ENCODE data around the gene RELL1. TPM values are rescaled to one million over a fixed set of nuclear protein-coding genes. Genes with fewer than 3 reads are reported as not detected.

Gene RELL1
- total RNA-seq, 1 donor from 2014 or later: 55.2 TPM

DNA sequence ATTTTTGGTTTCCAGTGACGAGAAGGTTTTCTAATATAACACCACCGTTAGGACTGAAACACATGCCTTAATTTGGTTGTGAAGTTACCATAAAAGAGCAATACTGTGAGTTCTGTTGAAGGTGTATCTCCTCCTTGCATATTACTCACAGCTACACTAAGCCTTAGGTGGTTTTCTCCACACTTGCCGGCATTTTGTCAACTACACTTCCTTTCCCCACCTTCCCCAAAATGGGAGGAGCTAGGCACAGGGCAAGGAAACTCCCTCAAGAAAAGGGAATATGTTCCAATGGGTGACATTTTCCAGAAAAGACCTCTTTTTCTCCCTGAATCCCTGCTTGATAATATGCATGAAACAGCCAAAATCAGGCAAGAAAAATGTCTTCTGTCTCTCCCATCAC lies 44.8 kb downstream of the RELL1 start:
- H3K36me3 ChIP-seq (ENCODE audit: control insufficient read depth, insufficient read depth, low read length): no peaks in the 10 kb centered on the region
- H3K4me3 ChIP-seq (ENCODE audit: low read depth, low read length): no peak overlapping the region
- DNase-seq (ENCODE audit: low read depth): no peak
- H3K27me3 ChIP-seq (ENCODE audit: control insufficient read depth, insufficient read depth, low read length): no peaks in the 10 kb centered on the region
- TF ChIP-seq, protein P1, sequence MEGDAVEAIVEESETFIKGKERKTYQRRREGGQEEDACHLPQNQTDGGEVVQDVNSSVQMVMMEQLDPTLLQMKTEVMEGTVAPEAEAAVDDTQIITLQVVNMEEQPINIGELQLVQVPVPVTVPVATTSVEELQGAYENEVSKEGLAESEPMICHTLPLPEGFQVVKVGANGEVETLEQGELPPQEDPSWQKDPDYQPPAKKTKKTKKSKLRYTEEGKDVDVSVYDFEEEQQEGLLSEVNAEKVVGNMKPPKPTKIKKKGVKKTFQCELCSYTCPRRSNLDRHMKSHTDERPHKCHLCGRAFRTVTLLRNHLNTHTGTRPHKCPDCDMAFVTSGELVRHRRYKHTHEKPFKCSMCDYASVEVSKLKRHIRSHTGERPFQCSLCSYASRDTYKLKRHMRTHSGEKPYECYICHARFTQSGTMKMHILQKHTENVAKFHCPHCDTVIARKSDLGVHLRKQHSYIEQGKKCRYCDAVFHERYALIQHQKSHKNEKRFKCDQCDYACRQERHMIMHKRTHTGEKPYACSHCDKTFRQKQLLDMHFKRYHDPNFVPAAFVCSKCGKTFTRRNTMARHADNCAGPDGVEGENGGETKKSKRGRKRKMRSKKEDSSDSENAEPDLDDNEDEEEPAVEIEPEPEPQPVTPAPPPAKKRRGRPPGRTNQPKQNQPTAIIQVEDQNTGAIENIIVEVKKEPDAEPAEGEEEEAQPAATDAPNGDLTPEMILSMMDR (IDR thresholded peaks at IDR 0.05; ENCODE audit: insufficient read depth, low read length, poor library complexity, severe bottlenecking): no peak

DNA sequence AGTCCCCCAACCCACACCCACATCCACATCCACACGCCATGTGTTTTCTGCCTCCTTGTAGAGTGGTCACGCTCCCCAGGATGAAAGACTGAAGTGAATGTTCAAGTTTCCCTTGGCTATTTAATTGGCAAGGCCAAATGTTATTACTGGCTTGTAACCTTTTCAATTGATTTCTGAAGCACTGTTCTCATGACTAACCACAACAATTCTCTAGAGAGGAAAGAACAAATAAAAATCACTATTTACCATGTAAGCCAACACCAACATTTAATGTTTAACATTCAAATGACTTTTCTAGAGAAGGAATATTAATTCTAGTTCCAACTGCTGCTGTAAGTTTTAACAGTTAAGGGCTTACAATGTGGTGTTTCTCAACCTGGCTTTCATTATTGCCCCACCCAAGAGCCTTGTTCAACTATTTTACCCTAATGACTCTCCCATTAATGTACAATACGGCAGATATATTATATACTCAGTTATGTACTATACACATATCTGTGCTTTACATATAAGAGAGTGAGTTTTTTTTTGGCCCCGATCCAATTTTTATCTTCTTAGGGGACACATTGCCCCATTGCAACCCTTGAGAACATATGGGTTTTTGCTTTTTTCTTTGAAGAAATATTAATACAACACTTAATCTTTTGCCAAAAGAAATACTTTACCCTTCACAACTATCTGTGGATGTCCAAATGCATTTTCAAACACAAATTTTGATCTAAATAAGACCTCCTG lies 46.5 kb downstream of the RELL1 start:
- no peaks in the 10 kb centered on the region for H3K36me3 ChIP-seq (ENCODE audit: control insufficient read depth, insufficient read depth, low read length)
- no peak for DNase-seq (ENCODE audit: low read depth)
- TF ChIP-seq, protein P1 (IDR thresholded peaks at IDR 0.05; ENCODE audit: insufficient read depth, low read length, poor library complexity, severe bottlenecking): no peak

DNA sequence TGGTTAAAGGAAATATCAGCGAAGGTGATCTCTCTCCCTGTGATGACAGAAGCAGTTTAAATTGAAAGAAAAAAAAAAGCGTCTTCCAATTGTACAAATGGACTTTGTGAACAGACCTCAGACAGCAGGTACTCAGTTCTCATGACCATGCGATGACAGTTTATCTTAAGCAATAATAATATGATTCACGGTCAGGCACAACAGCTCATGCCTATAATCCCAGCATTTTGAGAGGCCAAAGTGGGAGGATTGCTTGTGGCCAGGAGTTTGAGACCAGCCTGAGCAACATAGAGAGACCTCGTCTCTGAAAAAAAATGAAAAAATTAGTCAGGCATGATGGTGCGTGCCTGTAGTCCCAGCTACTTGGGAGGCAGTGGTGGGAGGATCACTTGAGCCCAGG lies 51.0 kb downstream of the RELL1 start:
- no peaks in the 10 kb centered on the region for H3K27me3 ChIP-seq (ENCODE audit: control insufficient read depth, insufficient read depth, low read length)
- H3K4me3 ChIP-seq (ENCODE audit: low read depth, low read length): no peak overlapping the region
- TF ChIP-seq, protein P1 (IDR thresholded peaks at IDR 0.05; ENCODE audit: insufficient read depth, low read length, poor library complexity, severe bottlenecking): no peak
- no peaks in the 10 kb centered on the region for H3K36me3 ChIP-seq (ENCODE audit: control insufficient read depth, insufficient read depth, low read length)
- no peak for DNase-seq (ENCODE audit: low read depth)

More for the DNA sequence above, 46.5 kb downstream of the RELL1 start:
- Histone ChIP-seq H3K4me3 (ENCODE audit: low read depth, low read length) (no peak overlapping the region), H3K27me3 (ENCODE audit: control insufficient read depth, insufficient read depth, low read length) (no peaks in the 10 kb centered on the region)

DNA sequence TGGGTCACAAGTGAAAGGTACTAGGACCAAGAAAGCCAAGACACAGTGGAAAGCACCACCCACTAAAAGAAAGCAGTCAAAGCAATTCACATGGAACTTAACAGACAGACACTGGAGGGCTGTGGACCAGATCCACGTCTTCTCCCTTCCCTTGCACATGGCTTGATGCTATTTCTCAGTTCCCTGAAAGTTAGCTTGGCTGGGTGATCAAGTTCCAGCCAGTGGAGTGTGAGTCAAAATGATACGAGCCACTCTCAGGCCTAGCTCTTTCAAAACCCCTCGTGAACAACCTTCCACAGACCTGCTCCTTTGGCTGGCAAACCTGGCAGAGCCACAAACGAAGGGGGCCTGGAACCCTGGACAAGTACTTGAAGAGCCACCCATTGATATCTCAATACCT lies 52.0 kb downstream of the RELL1 start:
- no peak overlapping the region for H3K4me3 ChIP-seq (ENCODE audit: low read depth, low read length)
- DNase-seq (ENCODE audit: low read depth): no peak
- TF ChIP-seq, protein P1 (IDR thresholded peaks at IDR 0.05; ENCODE audit: insufficient read depth, low read length, poor library complexity, severe bottlenecking): no peak
- no peaks in the 10 kb centered on the region for H3K27me3 ChIP-seq (ENCODE audit: control insufficient read depth, insufficient read depth, low read length)
- no peaks in the 10 kb centered on the region for H3K36me3 ChIP-seq (ENCODE audit: control insufficient read depth, insufficient read depth, low read length)

DNA sequence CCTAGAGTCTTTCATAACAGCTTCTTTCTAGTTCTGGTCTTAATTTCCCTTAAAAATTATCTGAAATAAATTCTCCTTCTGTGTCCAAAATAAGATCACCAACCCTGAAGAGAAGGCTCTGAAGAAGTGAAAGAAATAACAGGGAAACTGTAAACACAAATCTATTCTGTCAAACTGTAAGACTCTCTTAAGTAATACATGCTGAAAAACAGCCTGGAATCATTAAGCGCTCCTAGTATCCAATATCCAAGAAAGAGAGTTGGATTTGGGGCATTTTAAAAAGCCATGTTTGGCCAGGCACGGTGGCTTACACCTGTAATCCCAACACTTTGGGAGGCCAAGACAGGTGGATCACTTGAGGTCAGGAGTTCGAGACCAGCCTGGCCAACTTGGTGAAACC lies 53.3 kb downstream of the RELL1 start:
- H3K36me3 ChIP-seq (ENCODE audit: control insufficient read depth, insufficient read depth, low read length): no peaks in the 10 kb centered on the region
- no peaks in the 10 kb centered on the region for H3K27me3 ChIP-seq (ENCODE audit: control insufficient read depth, insufficient read depth, low read length)
- no peak overlapping the region for H3K4me3 ChIP-seq (ENCODE audit: low read depth, low read length)
- TF ChIP-seq, protein P1 (IDR thresholded peaks at IDR 0.05; ENCODE audit: insufficient read depth, low read length, poor library complexity, severe bottlenecking): no peak
- DNase-seq (ENCODE audit: low read depth): no peak

DNA sequence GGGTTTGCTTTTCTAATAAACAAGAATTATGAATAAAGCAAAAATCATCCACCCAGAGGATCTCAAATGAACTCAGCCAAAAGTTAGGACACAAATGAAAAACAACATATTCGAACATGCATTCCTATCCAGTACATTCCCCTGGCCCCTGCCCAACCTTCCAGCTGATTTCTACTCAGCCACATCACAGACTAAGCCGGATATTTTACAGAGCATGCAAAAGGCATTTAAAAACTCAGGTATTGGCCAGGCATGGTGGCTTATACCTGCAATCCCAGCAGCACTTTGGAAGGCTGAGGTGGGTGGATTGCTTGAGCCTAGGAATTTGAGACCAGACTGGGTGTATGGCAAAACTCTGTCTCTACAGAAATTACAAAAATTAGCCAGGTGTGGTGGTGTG lies 54.6 kb downstream of the RELL1 start:
- H3K27me3 ChIP-seq (ENCODE audit: control insufficient read depth, insufficient read depth, low read length): no peaks in the 10 kb centered on the region
- H3K36me3 ChIP-seq (ENCODE audit: control insufficient read depth, insufficient read depth, low read length): no peaks in the 10 kb centered on the region
- H3K4me3 ChIP-seq (ENCODE audit: low read depth, low read length): no peak overlapping the region
- TF ChIP-seq, protein P1 (IDR thresholded peaks at IDR 0.05; ENCODE audit: insufficient read depth, low read length, poor library complexity, severe bottlenecking): no peak
- no peak for DNase-seq (ENCODE audit: low read depth)
